OCI-LY1 (cell line): Measurements from ENCODE around the gene ZMAT3.
A peak's percentile ranks its signal among the peaks of the same experiment; 100 is the strongest.

ENCODE experiments used
- H2AFZ ChIP-seq: fragments of 200-600 bp; sonication (generic), shearing (Covaris generic); 2 replicates; pipeline ENCODE4 v1.6.0; 2014; ENCODE audit warnings: antibody characterized with exemption, mild to moderate bottlenecking, low read length
- H3F3A ChIP-seq: fragments of 200-600 bp; sonication (generic), shearing (Covaris generic); 2 replicates; pipeline ENCODE4 v1.6.0; 2014; ENCODE audit warnings: mild to moderate bottlenecking, antibody characterized with exemption, low read length, moderate library complexity; ENCODE audit not compliant: insufficient read depth
- H3K27ac ChIP-seq: fragments of 200-600 bp; sonication (generic); 2 replicates; pipeline ENCODE4 v1.5.1; 2014; ENCODE audit warnings: low read length, mixed run types, mild to moderate bottlenecking, low read depth; ENCODE audit not compliant: poor library complexity, severe bottlenecking
- H3K27me3 ChIP-seq: fragments of 200-600 bp; sonication (generic); 2 replicates; pipeline ENCODE4 v1.6.0; 2014; ENCODE audit warnings: antibody characterized with exemption, mild to moderate bottlenecking, low read length, moderate library complexity; ENCODE audit not compliant: insufficient read depth
- H3K36me3 ChIP-seq: fragments of 200-600 bp; sonication (generic); 2 replicates; pipeline ENCODE4 v1.6.1; 2014; ENCODE audit warnings: mild to moderate bottlenecking, antibody characterized with exemption, low read length, moderate library complexity, mixed read lengths; ENCODE audit not compliant: insufficient read depth
- H3K4me1 ChIP-seq: fragments of 200-600 bp; sonication (generic); 2 replicates; pipeline ENCODE4 v1.5.1; 2014; ENCODE audit warnings: mild to moderate bottlenecking, low read length, moderate library complexity; ENCODE audit not compliant: insufficient read depth, severe bottlenecking
- H3K4me2 ChIP-seq: fragments of 200-600 bp; sonication (generic), shearing (Covaris generic); 2 replicates; pipeline ENCODE4 v1.6.1; 2014; ENCODE audit warnings: low read length
- H3K4me3 ChIP-seq: fragments of 200-600 bp; sonication (generic); 2 replicates; pipeline ENCODE4 v1.5.1; 2014; ENCODE audit warnings: low read length, low read depth, mild to moderate bottlenecking, mixed read lengths; ENCODE audit not compliant: poor library complexity, severe bottlenecking
- H3K79me2 ChIP-seq: fragments of 200-600 bp; shearing (Covaris generic); 2 replicates; pipeline ENCODE4 v1.6.1; 2016; ENCODE audit warnings: mixed run types, low read length, mixed read lengths; ENCODE audit not compliant: insufficient read depth
- H3K9ac ChIP-seq: fragments of 200-600 bp; sonication (generic), shearing (Covaris generic); 2 replicates; pipeline ENCODE4 v1.6.1; 2014; ENCODE audit warnings: mild to moderate bottlenecking, low read length, mixed read lengths
- H3K9me2 ChIP-seq: fragments of 200-600 bp; sonication (generic), shearing (Covaris generic); 2 replicates; pipeline ENCODE4 v1.6.1; 2014; ENCODE audit warnings: low read depth, mild to moderate bottlenecking, low read length, mixed read lengths
- H3K9me3 ChIP-seq: fragments of 200-600 bp; shearing (Covaris generic); 2 replicates; pipeline ENCODE4 v1.6.1; 2014; ENCODE audit warnings: low read length, mixed read lengths
- H4K20me1 ChIP-seq: fragments of 200-600 bp; sonication (generic), shearing (Covaris generic); 2 replicates; pipeline ENCODE4 v1.6.0; 2016; ENCODE audit warnings: mild to moderate bottlenecking, low read length; ENCODE audit not compliant: insufficient read depth
- EZH2 ChIP-seq: fragments of 200-600 bp; sonication (generic), shearing (Covaris generic); IDR thresholded peaks from 2 replicates; pipeline ENCODE4 v1.8.0; 2017; ENCODE audit warnings: borderline replicate concordance, mixed run types, mild to moderate bottlenecking, antibody characterized with exemption, low read length, moderate library complexity, mixed read lengths
- TF ChIP-seq, protein P1 (sequence below): fragments of 200-600 bp; sonication (generic), shearing (Covaris generic); IDR thresholded peaks from 2 replicates; pipeline ENCODE4 v1.5.1; 2017; ENCODE audit warnings: mild to moderate bottlenecking, antibody characterized with exemption, low read length, moderate library complexity, mixed read lengths

ZMAT3 gene

DNA sequence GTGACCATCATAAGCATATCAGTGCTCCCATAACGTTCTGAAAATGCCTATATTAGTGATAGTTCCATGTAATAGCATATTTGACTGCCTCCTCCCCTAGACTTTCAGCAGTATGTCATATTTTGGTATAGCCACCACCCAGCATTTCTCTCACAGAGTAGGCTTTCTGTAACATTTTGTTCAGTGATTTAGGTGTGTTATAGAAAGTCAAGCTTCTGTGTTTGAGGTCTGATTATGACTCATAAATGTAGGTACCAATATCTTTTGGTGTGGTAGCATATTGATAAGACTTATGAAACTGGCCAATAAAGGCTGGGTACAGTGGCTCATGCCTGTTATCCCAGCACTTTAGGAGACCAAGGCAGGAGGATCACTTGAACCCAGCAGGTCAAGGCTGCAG is 34.3 kb upstream of the ZMAT3 start:
- Histone ChIP-seq H3K27me3 (no peaks in the 10 kb centered on the region), H3K36me3 (no peaks in the 10 kb centered on the region), H3K4me1 (no peaks in the 10 kb centered on the region), H2AFZ (no peak overlapping the region), H3K4me2 (no peak overlapping the region), H3K4me3 (no peak overlapping the region), H3F3A (no peaks in the 10 kb centered on the region), H3K9ac (no peak overlapping the region), H3K27ac (no peak overlapping the region), H3K79me2 (no peaks in the 10 kb centered on the region), H3K9me3 (no peaks in the 10 kb centered on the region; the same call in 1 of the 2 replicates), H3K9me2 (no peaks in the 10 kb centered on the region), H4K20me1 (no peaks in the 10 kb centered on the region)
- TF ChIP-seq, protein P1, sequence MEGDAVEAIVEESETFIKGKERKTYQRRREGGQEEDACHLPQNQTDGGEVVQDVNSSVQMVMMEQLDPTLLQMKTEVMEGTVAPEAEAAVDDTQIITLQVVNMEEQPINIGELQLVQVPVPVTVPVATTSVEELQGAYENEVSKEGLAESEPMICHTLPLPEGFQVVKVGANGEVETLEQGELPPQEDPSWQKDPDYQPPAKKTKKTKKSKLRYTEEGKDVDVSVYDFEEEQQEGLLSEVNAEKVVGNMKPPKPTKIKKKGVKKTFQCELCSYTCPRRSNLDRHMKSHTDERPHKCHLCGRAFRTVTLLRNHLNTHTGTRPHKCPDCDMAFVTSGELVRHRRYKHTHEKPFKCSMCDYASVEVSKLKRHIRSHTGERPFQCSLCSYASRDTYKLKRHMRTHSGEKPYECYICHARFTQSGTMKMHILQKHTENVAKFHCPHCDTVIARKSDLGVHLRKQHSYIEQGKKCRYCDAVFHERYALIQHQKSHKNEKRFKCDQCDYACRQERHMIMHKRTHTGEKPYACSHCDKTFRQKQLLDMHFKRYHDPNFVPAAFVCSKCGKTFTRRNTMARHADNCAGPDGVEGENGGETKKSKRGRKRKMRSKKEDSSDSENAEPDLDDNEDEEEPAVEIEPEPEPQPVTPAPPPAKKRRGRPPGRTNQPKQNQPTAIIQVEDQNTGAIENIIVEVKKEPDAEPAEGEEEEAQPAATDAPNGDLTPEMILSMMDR, result no peak
- no peak for TF ChIP-seq EZH2

DNA sequence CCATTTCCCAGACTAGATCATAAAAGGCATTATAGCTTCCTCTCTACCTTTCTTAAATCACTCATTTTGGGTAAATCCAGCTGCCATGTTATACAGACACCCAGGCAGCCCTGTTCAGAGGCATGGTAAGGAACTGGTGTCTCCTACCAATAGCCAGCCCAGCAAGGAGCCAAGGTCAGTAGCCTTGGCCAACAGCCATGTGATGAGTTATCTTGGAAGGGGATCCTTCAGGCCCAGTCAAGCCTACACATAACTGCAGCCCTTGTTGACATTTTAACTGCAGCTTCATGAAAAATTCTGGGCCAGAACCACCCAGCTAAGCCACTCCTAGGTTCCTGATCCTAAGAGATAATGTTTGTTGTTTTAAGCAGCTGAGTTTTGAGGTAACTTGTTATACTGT is 29.0 kb upstream of the ZMAT3 start:
- Histone ChIP-seq H3F3A (no peaks in the 10 kb centered on the region), H3K27ac (no peak overlapping the region), H4K20me1 (no peaks in the 10 kb centered on the region), H3K36me3 (no peaks in the 10 kb centered on the region), H3K9me3 (no peaks in the 10 kb centered on the region), H3K4me3 (no peak overlapping the region), H3K9me2 (no peaks in the 10 kb centered on the region), H3K79me2 (no peaks in the 10 kb centered on the region), H3K9ac (no peak overlapping the region), H3K27me3 (no peaks in the 10 kb centered on the region), H3K4me2 (no peak overlapping the region), H3K4me1 (no peaks in the 10 kb centered on the region), H2AFZ (no peak overlapping the region)
- TF ChIP-seq, protein P1, result no peak
- no peak for TF ChIP-seq EZH2

DNA sequence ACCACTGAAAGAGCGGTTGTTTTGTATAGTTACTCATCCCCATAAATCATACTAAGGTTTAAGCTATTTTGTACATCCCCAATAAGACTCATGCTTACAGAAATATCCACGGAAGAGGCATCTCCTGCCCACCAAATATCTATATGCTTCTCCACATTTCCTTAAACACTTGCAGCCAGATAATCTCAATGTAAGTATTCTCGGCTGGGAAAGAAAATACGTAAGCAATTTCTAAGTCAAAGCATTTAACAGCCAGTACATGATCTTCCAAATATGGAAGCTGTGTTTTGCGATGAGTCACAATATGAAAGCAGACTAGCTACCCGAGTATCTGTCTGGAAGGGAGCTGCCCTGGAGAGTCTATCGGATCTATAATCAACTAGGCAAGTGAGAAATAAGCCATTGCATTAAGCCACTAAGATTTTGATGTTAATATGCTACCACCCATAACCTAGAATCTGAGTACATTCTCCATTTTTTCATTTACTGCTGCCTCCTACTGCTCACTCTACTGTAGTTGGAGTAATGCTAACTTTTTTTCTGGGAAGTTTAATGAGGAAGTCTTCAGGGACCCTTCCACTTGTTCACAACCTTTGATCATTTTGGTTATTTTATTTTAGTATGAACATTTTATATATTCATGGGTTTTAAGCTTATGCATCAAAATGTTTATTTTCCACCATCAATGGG is 26.9 kb upstream of the ZMAT3 start:
- H3K9ac ChIP-seq, result no peak overlapping the region
- H3K36me3 ChIP-seq, result no peaks in the 10 kb centered on the region
- H3K4me2 ChIP-seq, result no peak overlapping the region
- H3F3A ChIP-seq, result no peaks in the 10 kb centered on the region
- TF ChIP-seq EZH2, result no peak
- TF ChIP-seq, protein P1, result peak; percentile 19; the same call in 1 of the 2 replicates
- no peaks in the 10 kb centered on the region for H3K79me2 ChIP-seq
- H3K27me3 ChIP-seq, result no peaks in the 10 kb centered on the region
- H3K9me2 ChIP-seq, result no peaks in the 10 kb centered on the region
- H4K20me1 ChIP-seq, result no peaks in the 10 kb centered on the region
- H3K4me3 ChIP-seq, result no peak overlapping the region
- H3K4me1 ChIP-seq, result no peaks in the 10 kb centered on the region
- no peak overlapping the region for H3K27ac ChIP-seq
- H3K9me3 ChIP-seq, result no peaks in the 10 kb centered on the region
- no peak overlapping the region; the same call in 1 of the 2 replicates for H2AFZ ChIP-seq
